ENCODE results near the gene RAD21L1.
A peak's percentile ranks its signal among the peaks of the same experiment; 100 is the strongest.

RAD21L1 gene

DNA sequence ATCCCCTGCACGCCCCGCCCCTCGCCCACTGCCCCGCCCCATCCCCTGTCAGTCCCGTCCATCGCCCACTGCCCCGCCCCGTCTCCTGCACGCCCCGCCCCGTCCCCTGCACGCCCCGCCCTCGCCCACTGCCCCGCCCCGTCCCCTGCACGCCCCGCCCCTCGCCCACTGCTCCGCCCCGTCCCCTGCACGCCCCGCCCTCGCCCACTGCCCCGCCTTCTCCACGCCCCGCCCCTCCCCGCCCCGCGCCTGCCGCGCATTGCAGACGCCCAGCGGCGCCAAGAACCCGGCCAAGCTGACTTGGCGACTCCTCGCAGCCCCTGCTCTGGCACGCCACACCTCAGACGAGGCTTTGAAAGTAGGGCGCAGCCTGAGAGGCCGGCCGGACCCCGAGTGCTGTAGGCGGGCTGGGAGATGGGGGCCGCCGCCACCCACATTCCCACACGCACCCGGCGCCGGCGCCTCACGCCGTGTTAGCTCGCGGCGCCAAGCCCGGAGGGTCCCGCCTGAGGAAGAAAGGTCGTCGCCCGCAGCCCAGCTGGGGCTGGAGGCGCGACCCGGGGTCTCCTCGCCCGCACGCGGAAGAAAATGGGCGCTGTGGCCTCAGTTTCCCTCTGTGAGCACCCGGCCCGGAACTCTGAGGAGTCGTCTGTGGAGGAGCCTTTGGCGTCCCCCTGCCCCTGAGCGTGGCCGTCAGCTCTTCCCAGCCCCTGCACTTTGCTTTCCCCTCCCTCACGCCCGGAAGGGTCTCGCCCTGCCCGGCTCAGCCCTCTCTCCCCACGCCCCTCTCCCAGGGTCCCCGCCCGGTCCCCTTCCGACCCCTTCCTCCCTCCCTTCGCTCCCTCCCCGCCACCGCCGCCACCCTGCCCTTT is at the start of gene RAD21L1:
RAD21L1 (plus strand) TSS at position 262 of the 872 bp plus-strand sequence. CDS start 2,410 bp downstream, outside the sequence.
- DNase-seq: peak; percentile 84

GRCh38 chr20:1177680-1178079 is 48.2 kb upstream of the RAD21L1 start:
- DNase-seq: no peak

DNA sequence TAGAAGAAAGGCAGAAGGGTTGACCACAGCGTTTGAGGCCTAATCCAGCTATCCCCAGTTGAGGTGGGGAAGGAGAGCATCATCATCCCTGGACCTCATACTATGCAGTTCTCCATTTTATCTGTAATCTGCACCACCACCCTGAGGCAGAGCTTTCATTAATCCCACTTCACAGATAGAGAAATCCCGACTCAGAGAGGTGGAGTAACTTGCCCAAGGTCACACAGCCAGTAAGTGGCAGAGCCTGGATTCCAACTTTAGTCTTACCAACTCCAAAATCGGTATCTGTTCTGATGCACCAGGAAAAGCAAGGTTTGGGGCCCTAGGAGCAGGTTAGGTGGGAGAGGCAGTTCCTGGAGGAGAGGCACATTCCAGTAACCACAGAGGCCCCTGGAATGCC is 47.7 kb upstream of the RAD21L1 start:
- DNase-seq: no peak

GRCh38 chr20:1178623-1179022 is 47.2 kb upstream of the RAD21L1 start:
- DNase-seq: no peak

GRCh38 chr20:1180949-1181348 is 44.9 kb upstream of the RAD21L1 start:
- no peak for DNase-seq

DNA sequence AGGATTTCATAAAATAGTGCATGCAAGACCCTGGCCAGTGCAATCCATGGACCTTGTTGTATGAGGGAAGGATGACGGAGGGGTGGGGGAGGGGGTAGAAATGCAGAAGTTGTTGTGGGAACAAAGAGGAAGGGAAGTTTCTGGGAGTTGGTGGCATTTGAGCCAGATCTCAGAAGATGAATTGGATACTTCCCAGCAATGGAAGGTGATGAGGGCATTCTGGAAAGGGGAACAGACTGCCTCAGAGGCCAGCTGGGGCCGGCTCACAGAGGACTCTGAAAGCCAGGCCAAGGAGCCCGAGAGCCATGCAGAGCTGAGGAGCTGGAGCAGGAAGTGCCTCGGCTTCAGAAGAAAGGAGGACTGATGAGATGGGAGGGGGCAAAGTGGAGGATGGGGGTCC is 43.7 kb upstream of the RAD21L1 start:
- DNase-seq: no peak

- DNase-seq: no peak
Measured at GRCh38 chr20:1183153-1183552, 42.7 kb upstream of the RAD21L1 start.

GRCh38 chr20:1184260-1184637 is 41.6 kb upstream of the RAD21L1 start:
- no peak for DNase-seq

- no peak for DNase-seq
Measured at GRCh38 chr20:1184638-1185315, 41.1 kb upstream of the RAD21L1 start, which contains the start of gene TMEM74B. Gene TMEM74B (minus strand): TSS chr20:1184981. CDS start chr20:1183801, 1,180 bp downstream.

DNA sequence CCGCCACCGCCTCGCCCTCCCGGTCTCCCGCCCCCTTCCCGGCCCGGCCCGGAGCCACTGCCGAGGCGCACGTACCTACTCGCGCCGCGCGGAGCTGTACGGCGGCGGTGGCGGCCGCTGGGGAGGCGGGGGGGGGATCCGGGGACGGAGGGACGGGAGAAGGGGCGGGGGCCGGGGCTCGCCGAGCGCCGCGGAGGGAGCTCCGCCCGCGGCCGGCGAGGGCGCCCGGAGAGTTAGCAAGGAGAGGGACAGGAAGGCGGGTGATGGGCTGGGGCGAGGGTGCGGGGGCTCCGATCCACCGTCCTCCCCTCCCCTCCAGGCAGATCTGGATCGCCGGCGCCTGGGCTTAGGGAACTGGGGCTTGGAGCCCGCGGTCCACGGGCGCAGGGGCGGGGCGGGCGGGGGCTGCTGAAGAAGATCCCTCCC is 40.5 kb upstream of the RAD21L1 start:
- no peak for DNase-seq

- peak; percentile 71 for DNase-seq
Measured at GRCh38 chr20:1185790-1186334, 40.0 kb upstream of the RAD21L1 start.

DNA sequence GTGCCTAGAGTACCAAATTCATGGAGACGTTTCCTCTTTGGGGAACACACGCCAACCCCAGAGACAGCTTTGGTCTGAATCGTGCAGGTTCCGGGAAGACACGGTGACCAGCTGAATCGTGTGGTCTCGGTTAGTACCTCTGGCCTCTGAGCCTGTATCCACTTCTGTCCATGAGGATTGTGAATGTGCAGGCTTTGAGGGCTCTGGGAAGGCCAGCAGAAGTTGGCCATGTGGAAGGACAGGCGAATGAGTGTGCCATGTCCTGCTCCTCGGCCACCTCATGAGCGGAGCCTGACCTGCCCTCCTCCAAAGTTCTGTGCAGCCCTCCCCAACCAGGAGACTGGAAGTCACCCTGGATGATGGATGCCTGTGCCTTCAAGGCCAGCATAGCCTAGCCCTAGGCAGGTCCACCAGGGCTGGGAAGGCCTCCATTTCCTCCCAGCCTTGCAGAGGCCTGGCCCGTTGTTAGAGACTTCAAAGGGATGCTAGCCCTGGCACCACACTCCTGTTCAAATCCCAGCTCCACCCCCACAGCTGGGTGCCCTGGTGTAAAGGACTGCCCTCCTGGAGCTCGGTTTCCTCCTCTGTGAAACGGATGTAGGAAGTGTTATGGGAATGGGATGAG is 39.4 kb upstream of the RAD21L1 start:
- no peak for DNase-seq

DNA sequence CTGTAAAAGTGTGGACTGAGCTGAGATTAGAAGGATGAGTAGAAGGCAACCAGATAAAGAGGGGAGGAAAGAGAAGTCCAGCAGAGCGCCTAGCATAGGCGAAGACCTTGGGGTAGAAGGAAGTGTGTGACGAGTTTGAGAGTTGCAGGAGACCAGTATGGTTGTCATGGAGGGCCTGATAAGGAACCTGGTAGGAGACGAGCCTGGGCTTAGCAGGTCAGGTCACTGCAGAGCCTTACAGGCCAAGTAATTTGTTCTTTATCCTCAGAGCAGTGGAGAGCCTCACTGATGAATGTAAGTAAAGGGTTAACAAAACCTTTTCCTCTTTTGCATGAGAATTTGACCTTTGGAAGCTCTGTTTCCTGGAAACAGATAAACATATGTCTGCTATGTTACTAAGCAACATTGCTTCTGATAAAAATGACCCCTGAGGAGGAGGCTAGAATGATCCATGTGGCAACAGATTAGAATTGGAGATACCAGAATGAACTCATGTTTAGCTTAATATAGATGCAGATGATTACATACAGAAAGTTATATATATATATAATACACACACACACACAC is 38.2 kb upstream of the RAD21L1 start:
- no peak for DNase-seq

- DNase-seq: no peak
Measured at GRCh38 chr20:1188347-1188746, 37.5 kb upstream of the RAD21L1 start.

DNA sequence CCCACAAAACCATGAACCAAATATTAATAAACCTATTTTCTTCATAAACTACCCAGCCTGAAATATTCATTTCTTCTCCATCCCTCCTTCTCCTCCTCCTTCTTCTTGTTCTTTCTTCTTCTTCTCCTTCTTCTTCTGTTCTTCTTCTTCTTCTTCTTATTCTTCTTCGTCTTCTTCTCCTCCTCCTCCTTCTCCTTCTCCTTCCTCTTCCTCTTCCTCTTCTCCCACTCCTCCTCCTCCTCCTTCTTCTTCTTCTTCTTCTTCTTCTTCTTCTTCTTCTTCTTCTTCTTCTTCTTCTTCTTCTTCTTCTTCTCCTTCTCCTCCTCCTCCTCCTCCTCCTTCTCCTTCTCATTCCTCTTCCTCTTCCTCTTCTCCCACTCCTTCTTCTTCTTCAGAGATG is 36.0 kb upstream of the RAD21L1 start:
- DNase-seq: no peak

DNA sequence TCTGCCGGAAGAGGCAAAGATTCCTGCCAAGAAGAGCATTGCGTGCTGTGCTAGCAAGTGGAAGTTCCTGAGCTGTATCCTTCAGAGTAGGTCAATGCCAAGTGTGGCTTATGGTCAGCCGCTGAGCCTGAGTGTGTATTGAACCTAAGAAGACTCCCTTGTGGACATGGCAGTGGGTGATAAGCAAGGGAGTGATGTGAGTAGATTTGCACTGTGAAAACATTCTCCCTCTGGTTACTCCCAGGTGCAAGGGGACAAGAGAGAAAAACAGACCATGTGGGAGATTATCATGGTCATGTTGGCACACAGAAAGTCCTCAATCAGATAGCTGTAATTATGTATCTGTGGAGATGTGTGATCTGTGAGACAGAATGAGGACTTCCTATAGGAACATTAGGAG is 35.0 kb upstream of the RAD21L1 start:
- no peak for DNase-seq

DNA sequence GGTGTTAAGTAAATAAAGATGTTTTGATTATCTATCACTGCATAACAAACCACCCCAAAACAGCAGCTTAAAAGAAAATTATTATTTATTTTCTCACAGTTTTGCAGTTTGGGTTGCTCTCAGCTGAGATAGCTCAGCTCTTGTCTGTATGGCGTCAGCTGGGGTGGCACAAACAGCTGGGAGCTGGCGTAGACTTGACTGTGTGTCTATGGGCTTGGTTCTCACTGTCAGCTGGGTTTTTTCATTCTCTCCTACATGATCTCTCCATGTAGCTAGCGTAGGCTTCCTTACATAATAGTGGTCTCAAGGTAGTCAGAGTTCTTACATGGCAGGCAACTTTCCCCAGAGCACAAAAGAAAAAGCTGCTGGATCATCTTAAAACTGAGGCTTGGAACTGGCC is 34.5 kb upstream of the RAD21L1 start:
- DNase-seq: no peak

DNA sequence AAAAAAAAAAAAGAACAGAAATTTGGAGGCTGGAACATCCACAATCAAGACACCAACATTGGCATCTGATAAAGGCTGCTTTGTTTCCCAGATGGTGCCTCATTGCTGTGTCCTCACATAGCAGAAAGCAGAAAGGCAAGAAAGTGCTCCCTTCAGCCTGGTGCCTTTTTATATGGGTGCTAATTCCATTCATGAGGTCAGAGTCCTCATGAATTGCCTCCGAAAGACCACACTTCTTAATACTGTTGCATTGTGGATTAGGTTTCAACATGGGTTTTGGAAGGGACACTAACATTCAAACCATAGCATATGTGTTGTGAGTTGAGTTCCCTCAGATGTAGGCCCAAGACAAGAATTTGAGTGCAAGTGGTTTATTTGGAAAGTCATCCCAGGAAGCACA is 30.6 kb upstream of the RAD21L1 start:
- no peak for DNase-seq

DNA sequence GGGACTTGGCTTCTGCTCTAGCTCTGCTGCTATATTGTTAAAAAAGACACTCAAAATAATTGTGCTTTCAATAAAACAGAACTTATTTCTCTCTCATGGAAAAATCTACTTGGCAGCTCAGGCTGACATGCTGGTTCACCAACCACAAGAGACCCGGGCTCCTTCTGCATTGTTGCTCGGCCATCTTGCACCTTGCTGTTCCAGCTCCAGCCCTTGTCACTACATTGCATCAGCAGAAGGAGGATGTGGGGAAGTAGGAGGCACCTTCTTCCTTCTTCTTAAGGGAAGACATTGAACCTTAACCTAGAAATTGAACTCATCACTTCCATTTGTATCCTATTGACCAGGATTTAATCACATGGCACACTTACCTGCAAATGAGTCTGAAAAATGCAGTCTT is 29.2 kb upstream of the RAD21L1 start:
- no peak for DNase-seq

- DNase-seq: no peak
Measured at GRCh38 chr20:1197801-1198200, 28.0 kb upstream of the RAD21L1 start.

DNA sequence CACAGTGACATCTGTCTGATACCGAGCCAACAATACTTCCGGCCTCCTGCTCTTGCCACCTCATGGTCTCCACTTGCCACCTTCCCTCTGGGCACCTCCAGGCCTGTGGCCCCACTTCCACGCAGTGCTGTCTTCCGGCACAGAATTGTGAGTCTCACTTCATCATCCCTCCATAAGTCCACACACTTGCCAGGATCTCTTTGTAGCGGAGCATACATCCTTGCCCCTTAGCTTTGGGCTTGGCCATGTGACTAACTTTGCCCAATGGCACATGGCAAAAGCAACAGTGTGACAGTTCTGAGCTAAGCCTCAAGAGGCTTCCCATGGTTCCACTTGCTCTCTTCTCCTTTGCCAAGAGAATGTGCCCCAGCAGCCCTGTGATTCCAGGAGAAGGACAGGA is 27.1 kb upstream of the RAD21L1 start:
- no peak for DNase-seq

DNA sequence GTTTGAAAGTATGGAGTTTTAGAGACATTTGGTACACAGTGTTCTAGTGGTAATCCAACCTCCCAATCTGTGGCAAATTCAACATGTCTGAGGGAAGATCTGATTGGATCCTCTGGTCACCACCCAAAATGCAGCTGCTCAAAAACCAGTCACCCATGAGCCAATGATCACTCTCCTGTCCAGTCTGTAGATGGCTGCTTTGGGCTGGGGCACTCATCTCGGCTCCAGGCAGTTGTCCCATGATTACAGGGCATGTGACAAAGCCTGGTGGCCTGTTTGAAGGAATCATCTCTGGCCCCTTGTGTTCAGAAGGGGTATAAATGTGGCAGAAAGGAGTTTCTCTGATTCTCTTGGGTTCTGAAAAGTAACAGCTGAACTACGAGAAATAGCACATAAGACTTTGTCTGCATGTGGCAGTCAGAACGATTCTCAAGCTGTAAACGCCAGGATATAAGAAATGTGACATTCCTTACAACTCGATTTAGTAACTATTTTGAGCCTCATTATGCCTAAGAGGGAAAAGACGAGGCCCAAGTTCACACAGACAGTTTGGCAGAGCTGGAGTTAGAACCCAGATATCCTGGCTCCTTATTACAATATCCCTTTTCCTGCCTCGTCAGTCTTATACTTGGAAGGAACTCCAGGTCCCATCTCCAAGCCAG is 26.5 kb upstream of the RAD21L1 start:
- no peak for DNase-seq

GRCh38 chr20:1199964-1200363 is 25.9 kb upstream of the RAD21L1 start:
- DNase-seq: no peak

Data from NCI-H2171 (cell line).